Measurements from ENCODE around the gene ZC3H10.

ZC3H10 gene

DNA sequence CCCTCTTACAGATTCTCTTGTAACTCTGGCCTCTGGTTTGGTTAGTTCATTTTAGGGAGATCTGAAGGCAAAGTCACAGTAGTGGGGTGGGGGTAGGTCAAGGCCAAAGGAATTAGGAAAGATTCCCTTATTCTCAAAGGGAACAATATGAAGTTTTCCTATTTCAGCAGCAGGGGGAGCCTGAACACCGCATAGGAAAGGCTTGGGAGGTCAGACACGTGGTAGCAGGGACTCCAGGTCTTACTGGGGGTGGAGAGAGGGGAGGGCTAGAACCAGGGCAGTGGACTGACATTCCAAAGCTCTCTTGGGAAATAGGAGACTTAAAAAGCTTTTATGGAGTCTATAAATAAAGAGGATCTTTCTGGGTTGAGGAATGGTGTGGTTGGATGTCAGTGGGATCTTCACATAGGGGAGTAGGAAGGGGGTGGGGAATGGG, 1.3 kb downstream of the ZC3H10 start:
- peak overlapping the region; percentile 74; the same call in 1 of the 2 replicates for H3K4me3 ChIP-seq (ENCODE audit: low read depth, low read length)
- TF ChIP-seq, protein P1, sequence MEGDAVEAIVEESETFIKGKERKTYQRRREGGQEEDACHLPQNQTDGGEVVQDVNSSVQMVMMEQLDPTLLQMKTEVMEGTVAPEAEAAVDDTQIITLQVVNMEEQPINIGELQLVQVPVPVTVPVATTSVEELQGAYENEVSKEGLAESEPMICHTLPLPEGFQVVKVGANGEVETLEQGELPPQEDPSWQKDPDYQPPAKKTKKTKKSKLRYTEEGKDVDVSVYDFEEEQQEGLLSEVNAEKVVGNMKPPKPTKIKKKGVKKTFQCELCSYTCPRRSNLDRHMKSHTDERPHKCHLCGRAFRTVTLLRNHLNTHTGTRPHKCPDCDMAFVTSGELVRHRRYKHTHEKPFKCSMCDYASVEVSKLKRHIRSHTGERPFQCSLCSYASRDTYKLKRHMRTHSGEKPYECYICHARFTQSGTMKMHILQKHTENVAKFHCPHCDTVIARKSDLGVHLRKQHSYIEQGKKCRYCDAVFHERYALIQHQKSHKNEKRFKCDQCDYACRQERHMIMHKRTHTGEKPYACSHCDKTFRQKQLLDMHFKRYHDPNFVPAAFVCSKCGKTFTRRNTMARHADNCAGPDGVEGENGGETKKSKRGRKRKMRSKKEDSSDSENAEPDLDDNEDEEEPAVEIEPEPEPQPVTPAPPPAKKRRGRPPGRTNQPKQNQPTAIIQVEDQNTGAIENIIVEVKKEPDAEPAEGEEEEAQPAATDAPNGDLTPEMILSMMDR (IDR thresholded peaks at IDR 0.05; ENCODE audit: low read depth, low read length, missing control alignments), result peak; percentile 68
- DNase-seq (ENCODE audit: low read depth), result no peak

DNA sequence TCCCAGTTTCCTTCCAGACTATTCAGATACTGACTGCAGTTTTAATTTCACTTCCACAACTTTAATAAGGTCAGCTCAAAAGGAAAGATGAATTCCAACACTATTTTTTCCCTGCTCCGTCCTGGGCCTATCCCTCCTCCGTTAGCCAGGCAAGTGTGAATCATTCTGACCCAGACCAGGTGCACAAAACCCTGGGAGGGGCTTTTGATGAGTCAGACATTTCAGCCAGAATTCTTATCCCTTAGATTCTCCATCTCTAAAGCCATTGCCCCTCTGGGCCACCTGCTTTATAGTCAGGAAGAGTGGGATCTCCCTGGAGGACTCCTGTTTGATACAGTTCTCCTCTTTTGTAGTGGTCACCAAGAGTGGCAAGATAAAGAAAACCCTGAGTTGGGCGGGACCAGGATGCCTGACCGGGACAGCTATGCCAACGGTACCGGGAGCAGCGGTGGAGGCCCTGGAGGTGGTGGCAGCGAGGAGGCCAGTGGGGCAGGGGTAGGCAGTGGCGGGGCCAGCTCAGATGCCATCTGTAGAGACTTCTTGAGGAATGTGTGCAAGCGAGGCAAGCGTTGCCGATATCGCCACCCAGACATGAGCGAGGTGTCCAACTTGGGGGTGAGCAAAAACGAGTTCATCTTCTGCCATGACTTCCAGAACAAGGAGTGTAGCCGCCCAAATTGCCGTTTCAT, 2.2 kb downstream of the ZC3H10 start:
- TF ChIP-seq, protein P1 (IDR thresholded peaks at IDR 0.05; ENCODE audit: low read depth, low read length, missing control alignments), result no peak
- DNase-seq (ENCODE audit: low read depth), result no peak
- no peak overlapping the region for H3K4me3 ChIP-seq (ENCODE audit: low read depth, low read length)

DNA sequence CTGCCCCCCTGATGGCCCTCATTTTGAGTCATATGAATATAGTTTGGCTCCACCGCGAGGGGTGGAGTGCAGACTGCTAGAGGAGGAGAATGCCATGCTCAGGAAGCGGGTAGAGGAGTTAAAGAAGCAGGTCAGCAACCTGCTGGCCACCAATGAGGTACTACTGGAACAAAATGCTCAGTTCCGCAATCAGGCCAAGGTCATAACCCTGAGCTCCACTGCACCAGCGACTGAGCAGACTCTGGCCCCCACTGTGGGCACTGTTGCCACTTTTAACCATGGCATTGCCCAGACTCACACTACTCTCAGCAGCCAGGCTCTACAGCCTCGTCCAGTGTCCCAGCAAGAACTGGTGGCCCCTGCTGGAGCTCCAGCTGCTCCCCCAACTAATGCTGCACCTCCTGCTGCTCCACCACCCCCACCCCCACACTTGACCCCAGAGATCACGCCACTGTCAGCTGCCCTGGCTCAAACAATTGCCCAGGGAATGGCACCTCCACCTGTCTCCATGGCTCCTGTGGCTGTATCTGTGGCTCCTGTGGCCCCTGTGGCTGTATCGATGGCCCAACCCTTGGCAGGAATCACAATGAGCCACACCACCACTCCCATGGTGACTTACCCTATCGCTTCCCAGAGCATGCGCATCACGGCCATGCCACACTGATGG, 3.3 kb downstream of the ZC3H10 start:
- H3K4me3 ChIP-seq (ENCODE audit: low read depth, low read length), result no peak overlapping the region
- TF ChIP-seq, protein P1 (IDR thresholded peaks at IDR 0.05; ENCODE audit: low read depth, low read length, missing control alignments), result no peak
- no peak for DNase-seq (ENCODE audit: low read depth)

DNA sequence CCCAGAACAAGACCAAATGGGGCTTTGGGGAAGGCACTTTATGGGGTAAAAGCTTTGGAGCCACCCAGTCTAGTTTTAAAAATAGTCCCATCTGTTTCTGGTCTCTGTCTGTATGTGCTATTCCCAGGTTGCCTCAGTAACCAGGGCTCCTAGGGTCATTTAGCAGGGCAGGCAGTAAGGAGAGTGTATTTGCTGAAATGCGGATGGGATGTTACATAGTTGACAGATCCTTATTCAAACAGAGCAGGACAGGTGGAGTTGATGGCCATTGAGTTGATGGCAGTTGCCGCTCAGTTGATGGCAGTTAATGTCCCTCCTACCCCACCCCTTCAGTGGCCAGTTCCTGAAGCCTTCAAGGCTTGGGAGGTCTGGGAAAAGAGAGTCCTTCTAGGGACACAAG, 4.6 kb downstream of the ZC3H10 start:
- DNase-seq (ENCODE audit: low read depth), result no peak
- TF ChIP-seq, protein P1 (IDR thresholded peaks at IDR 0.05; ENCODE audit: low read depth, low read length, missing control alignments), result no peak
- H3K4me3 ChIP-seq (ENCODE audit: low read depth, low read length), result no peak overlapping the region

DNA sequence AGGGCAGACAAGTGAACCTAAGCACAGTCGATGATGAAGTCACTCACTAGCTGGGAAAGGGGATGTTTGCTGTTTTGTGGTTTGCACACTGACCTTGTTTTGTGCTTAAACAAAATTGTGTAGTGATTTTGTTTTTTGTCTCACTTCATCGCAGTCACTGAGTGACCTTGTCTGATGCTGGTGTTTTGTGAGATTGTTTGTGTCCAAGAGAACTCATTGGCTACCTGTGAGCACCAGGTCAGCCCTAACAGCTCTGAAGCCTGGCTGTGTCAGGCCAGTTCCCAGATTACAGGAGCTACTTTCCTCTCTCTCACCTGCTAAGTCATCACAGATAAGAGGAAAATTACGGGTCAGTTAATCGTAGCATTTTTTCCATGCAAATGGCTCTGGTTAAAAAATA, 6.1 kb downstream of the ZC3H10 start:
- no peak overlapping the region for H3K4me3 ChIP-seq (ENCODE audit: low read depth, low read length)
- TF ChIP-seq, protein P1 (IDR thresholded peaks at IDR 0.05; ENCODE audit: low read depth, low read length, missing control alignments), result no peak
- no peak for DNase-seq (ENCODE audit: low read depth)

DNA sequence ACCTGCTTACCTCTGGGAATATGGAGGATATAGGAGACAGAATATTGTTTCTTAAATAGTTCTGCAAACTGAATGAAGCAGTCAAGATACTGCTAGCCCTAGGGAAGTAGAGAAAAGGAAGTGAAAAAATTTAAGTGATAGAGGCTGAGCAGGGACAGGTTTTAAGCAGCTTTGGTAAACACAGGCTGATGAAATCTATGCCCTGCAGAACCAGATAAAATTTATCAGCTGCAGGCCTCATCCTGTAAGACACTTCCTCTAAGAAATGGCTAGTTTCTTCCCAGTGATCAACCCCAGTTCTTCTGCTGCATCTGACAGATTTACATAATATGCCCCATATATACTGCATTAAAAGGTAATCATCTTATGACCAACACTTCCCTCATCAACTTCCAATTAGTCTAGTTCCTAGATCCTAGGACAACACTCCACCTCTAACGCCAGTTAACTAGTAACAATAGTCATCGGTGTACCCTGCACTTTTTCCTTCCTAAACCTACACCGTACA, 8.7 kb downstream of the ZC3H10 start:
- no peak for DNase-seq (ENCODE audit: low read depth)
- peak overlapping the region; percentile 44; the same call in 1 of the 2 replicates for H3K4me3 ChIP-seq (ENCODE audit: low read depth, low read length)
- TF ChIP-seq, protein P1 (IDR thresholded peaks at IDR 0.05; ENCODE audit: low read depth, low read length, missing control alignments), result no peak

Data from GM12864 (cell line).